ENCODE measurements around the gene FHOD3. TPM values are rescaled to one million over a fixed set of nuclear protein-coding genes. Genes with fewer than 3 reads are reported as not detected.

The FHOD3 gene
- total and polyA plus RNA-seq, 9 of the 15 experiments (the other 6 are each of a cell fraction or from before 2014, with no cell fraction given), result 0.11 TPM; not detected in 8

GRCh38 chr18:36509646-36510197 is 212.2 kb downstream of the FHOD3 start:
- BruUV-seq (replicated peaks), result no TSS peak
- CTCF ChIA-PET (ENCODE audit: low intra/inter-chr PET ratio), result no interaction called here
- Histone ChIP-seq H2AFZ (ENCODE audit: low read depth, low read length) (no peak overlapping the region), H3K9me1 (ENCODE audit: control insufficient read depth, insufficient read depth, low read length) (no peaks in the 10 kb centered on the region), H3K27ac (ENCODE audit: extremely low read depth, low read depth, low read length) (no peak overlapping the region), H3K4me3 (no peak overlapping the region), H3K36me3 (ENCODE audit: control insufficient read depth, insufficient read depth, low read length) (no peaks in the 10 kb centered on the region), H3K4me2 (ENCODE audit: insufficient read depth, low read length) (no peak overlapping the region), H3K79me2 (ENCODE audit: control insufficient read depth, insufficient read depth, low read length) (no peaks in the 10 kb centered on the region), H3K4me1 (replicated peaks in 1 of 2; ENCODE audit: control insufficient read depth in 2 of 2, insufficient read depth in 2 of 2, low read length in 2 of 2) (no peaks in the 10 kb centered on the region), H4K20me1 (replicated peaks; ENCODE audit: control insufficient read depth, insufficient read depth, low read length) (no peaks in the 10 kb centered on the region), H3K9ac (ENCODE audit: insufficient read depth in 1 of 2, low read depth in 2 of 2, low read length in 2 of 2) (no peak overlapping the region), H3K9me3 (replicated peaks; ENCODE audit: control insufficient read depth, insufficient read depth, low read depth, low read length) (no peaks in the 10 kb centered on the region), H3K27me3 (ENCODE audit: control insufficient read depth in 2 of 2, insufficient read depth in 2 of 2, low read length in 2 of 2) (peaks cover 0 to 2% of the 10 kb centered on the region in 2 experiments; a peak in 1 of 5 replicates)
- in situ Hi-C loops (cut with MboI) (no loop called here), intact Hi-C loops (cut with micrococcal nuclease) (no loop called here)
- POLR2A ChIA-PET, result interaction anchor here (1.2 kb wide), 1 partner anchor 15 kb away, joined by 4 read pairs; no protein-coding TSS in a partner anchor
- FAIRE-seq (no peak), DNase-seq (ENCODE audit: extremely low read depth in 1 of 4, low spot score in 3 of 4) (no peak), ATAC-seq (no peak)
- 0% methylated on average over 9 of the region's 9 CpGs for WGBS (ENCODE audit: insufficient coverage, low coverage, missing lambda C conversion rate)
- TF ChIP-seq ZNF75A (CRISPR knock-in tag; IDR thresholded peaks at IDR 0.05), result no peak
- no peak for TF ChIP-seq HSF4 (CRISPR knock-in tag; IDR thresholded peaks at IDR 0.05; ENCODE audit: borderline replicate concordance)
- no peak for TF ChIP-seq RREB1 (CRISPR knock-in tag; IDR thresholded peaks at IDR 0.05)
- TF ChIP-seq, protein P1, sequence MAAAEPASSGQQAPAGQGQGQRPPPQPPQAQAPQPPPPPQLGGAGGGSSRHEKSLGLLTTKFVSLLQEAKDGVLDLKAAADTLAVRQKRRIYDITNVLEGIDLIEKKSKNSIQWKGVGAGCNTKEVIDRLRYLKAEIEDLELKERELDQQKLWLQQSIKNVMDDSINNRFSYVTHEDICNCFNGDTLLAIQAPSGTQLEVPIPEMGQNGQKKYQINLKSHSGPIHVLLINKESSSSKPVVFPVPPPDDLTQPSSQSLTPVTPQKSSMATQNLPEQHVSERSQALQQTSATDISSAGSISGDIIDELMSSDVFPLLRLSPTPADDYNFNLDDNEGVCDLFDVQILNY (CRISPR knock-in tag; IDR thresholded peaks at IDR 0.05), result no peak
- no peak for TF ChIP-seq HMGN3 (IDR thresholded peaks at IDR 0.05; ENCODE audit: borderline replicate concordance, extremely low read depth, insufficient read length, low read depth, low read length)
- TF ChIP-seq PRDM10 (IDR thresholded peaks at IDR 0.05; ENCODE audit: partially characterized antibody), result no peak
- TF ChIP-seq, protein P2, sequence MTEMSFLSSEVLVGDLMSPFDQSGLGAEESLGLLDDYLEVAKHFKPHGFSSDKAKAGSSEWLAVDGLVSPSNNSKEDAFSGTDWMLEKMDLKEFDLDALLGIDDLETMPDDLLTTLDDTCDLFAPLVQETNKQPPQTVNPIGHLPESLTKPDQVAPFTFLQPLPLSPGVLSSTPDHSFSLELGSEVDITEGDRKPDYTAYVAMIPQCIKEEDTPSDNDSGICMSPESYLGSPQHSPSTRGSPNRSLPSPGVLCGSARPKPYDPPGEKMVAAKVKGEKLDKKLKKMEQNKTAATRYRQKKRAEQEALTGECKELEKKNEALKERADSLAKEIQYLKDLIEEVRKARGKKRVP (CRISPR knock-in tag; IDR thresholded peaks at IDR 0.05), result no peak
- TF ChIP-seq TEAD2 (tag; IDR thresholded peaks at IDR 0.05), result no peak
- TF ChIP-seq ELF4 (CRISPR knock-in tag; IDR thresholded peaks at IDR 0.05), result no peak

Measured in K562 (cell line).